Measurements from ENCODE around the gene MAPT.

Gene MAPT

DNA sequence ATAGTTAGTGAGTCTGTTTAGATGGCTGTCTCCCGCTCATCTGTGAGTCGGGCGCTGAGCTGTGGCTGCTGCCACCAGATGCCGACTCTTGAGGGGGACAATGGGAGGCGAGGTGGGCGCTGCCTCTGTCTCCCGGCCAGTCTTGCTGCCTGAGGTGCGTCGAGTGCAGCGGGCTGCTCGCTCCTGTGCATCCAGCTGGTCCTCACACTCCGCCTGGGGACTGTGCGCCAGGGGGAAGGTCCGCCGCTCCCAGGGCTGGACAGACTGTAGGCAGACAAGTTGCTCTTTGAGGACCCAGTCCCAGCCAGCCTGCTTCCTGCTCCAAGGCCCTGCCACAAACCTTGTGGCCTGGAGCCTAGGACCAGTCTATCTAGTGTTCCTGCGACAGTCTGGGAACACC, 137.1 kb downstream of the MAPT start:
- no peak for DNase-seq (ENCODE audit: low read depth)

GRCh38 chr17:46031920-46032319, 137.6 kb downstream of the MAPT start:
- DNase-seq (ENCODE audit: low read depth): no peak

GRCh38 chr17:46032909-46033308, 138.6 kb downstream of the MAPT start:
- DNase-seq (ENCODE audit: low read depth): no peak

DNA sequence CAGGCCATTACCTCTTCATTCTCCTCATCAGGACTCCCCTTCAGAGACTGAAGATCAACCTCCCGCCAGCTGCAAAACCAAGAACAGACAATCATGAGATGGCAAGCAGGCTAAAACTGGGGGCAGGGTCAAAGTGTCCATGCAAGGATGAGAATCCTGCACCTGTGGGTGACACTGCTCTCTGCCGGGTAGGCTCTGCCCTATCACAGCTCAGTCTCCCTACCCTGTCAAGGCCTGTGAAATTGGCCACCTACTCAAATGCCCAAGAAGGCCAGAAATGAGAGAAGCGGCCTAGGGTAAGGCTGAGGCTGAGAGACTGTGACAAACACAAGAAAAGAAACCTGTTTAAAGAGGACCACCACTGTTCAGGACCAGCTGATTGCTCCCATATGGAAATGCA, 139.0 kb downstream of the MAPT start:
- no peak for DNase-seq (ENCODE audit: low read depth)

GRCh38 chr17:46035112-46035818, 140.9 kb downstream of the MAPT start:
- no peak for DNase-seq (ENCODE audit: low read depth)

- DNase-seq (ENCODE audit: low read depth): no peak
Measured at GRCh38 chr17:46036491-46036890, 142.1 kb downstream of the MAPT start.

- DNase-seq (ENCODE audit: low read depth): no peak
Measured at GRCh38 chr17:46037722-46038255, 143.4 kb downstream of the MAPT start.

DNA sequence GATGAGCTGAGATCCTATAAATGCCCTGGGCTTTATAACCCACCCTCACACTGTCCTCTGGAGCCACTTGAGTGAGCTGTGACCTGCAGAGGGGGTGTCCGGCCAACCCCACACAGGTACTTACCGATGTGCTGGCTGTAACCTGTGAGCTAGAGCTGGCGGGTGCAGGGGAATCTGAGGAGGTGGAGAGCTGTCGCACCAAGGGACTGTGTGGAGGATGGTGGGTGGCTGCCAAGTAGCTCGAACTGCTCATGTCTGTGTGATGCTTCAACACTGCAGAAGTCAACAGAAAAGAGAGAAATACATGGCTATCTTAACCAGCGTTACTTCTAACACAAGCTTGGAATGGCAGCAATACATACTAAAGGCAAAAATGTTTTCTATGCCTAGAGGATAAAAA, 144.1 kb downstream of the MAPT start:
- DNase-seq (ENCODE audit: low read depth): no peak

DNA sequence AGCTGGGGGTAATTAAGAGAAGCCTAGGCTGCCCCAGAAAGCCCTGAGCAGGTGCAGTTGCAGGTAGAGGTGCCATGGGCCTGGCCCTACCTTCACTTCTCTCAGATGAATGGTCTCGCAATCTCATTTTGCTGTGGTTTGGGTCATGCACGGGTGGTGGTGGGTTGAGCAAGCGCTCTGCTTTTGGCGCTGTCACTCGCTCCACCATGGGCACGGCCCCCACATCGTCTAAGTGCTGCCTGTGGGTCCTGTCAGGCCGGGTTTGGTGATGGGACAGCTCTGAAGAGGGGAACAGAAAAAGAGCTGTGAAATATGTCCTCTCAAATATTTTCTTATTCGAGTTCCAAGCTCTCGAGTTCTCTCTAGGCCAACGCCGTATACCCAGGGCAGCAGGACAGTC, 144.6 kb downstream of the MAPT start:
- no peak for DNase-seq (ENCODE audit: low read depth)

- no peak for DNase-seq (ENCODE audit: low read depth)
Measured at GRCh38 chr17:46039592-46040186, 145.3 kb downstream of the MAPT start.

DNA sequence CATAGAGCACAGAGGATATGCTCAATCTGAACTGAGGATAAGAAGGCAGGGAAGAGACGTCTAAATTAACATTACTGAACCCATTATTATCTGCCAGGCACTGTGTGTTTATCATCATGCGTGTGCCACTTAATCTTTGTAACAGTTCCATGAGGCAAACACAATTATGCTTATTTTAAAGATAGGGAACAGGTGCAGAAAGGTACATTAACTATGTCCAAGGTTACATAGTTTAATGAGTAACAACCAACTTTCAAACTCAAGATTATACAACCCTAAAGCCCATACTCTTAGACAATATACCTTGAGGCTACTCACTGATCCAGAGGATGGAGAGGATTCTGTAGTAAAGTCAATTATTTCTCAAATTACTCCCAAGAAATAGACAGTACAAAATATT, 147.9 kb downstream of the MAPT start:
- DNase-seq (ENCODE audit: low read depth): no peak

GRCh38 chr17:46042925-46043324, 148.6 kb downstream of the MAPT start:
- no peak for DNase-seq (ENCODE audit: low read depth)

- DNase-seq (ENCODE audit: low read depth): no peak
Measured at GRCh38 chr17:46043606-46044005, 149.3 kb downstream of the MAPT start.

GRCh38 chr17:46044286-46044928, 150.1 kb downstream of the MAPT start:
- DNase-seq (ENCODE audit: low read depth): peak; percentile 92

DNA sequence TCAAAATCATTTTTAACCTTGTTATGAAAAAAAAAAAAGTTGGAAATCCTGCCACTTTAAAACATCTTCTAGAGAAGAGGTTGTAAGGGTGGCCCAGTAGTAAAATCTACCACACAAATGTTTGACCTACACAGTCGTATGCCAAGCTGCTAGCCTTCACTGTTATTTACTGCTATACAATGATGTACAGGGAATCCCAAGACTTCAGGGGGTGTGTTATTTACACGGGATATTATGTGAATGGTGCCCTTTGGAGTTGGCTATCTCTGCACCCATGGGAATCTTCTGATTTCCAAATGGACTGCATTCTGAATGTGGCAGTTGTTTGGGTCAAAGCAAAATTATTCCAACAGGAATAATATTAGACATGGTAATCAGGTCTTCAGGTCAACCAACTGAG, 150.6 kb downstream of the MAPT start:
- DNase-seq (ENCODE audit: low read depth): no peak

GRCh38 chr17:46045639-46046038, 151.3 kb downstream of the MAPT start:
- no peak for DNase-seq (ENCODE audit: low read depth)

DNA sequence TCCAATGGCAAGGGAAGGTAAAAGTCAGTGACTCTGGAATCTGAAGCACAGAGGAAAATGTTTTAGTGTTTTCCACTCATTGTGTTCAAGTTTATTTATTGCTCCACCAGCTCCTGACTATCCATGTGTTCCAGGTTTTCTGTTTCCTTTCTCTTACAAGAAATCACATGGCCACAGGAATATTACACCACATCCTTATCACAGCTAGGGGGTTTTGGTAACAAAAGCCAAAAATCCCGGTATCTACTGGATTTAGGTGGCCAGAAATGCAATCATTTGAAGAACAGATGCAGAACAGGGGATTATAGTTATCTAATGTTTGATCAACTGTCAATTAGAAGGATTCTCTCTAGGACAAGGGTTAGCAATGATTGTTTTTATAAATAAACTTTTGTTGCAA, 152.6 kb downstream of the MAPT start:
- peak; percentile 9 for DNase-seq (ENCODE audit: low read depth)

DNA sequence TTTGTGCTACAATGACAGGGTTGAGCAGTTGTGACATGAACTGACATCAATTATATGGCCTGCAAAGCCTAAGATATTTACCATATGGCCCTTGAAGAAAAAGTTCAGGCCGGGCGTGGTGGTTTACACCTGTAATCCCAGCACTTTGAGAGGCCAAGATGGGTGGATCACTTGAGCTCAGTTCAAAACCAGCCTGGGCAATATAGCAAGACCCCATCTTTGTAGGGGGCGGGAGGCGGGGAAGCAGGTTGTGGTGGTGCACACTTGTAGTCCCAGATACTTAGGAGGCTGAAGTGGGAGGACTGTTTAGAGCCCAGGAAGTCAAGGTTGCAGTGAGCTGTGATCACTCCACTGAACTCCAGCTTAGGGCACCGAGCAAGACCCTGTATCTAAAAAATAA, 153.0 kb downstream of the MAPT start:
- DNase-seq (ENCODE audit: low read depth): no peak

DNA sequence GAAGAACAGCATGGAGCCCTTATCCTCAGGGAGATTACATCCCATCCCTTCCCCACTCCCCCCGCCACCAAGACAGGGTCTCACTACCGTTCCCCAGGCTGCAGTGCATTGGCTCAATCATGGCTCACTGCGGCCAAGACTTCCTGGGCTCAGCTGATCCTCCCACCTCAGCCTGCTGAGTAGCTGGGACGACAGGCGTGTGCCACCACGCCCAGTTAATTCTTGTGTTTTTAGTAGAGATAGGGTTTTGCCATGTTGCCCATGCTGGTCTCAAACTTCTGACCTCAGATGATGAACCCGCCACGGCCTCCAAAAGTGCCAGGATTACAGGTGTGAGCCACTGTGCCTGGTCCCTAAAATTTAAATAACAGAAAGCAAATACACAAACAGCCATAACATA, 153.5 kb downstream of the MAPT start:
- DNase-seq (ENCODE audit: low read depth): no peak

GRCh38 chr17:46049656-46050055, 155.3 kb downstream of the MAPT start:
- no peak for DNase-seq (ENCODE audit: low read depth)

DNA sequence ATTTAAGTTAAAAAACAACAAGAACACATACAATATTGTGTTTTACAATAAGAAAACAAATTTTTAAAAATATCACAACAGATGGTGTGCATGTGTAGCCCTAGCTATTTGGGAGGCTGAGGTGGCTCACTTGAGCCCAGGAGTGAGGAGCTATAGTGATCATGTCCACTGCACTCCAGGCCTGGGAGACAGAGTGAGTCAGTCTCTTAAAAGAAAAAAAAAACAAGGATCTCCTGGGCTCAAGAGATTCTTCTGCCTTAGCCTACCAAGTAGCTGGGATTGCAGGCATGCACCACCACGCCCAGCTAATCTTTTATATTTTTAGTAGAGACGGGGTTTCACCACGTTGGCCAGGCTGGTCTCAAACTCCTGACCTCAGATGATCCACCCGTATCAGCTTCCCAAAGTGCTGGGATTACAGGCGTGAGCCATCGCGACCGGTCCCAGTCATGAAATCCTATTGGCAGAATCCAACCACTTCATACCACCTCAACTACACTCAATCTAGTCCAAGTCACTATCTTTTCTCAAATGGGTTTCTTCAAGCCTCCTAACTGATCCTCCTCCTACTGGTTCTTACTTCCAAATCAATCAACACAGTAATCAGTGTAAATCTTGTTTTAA, 159.7 kb downstream of the MAPT start:
- DNase-seq (ENCODE audit: low read depth): no peak

DNA sequence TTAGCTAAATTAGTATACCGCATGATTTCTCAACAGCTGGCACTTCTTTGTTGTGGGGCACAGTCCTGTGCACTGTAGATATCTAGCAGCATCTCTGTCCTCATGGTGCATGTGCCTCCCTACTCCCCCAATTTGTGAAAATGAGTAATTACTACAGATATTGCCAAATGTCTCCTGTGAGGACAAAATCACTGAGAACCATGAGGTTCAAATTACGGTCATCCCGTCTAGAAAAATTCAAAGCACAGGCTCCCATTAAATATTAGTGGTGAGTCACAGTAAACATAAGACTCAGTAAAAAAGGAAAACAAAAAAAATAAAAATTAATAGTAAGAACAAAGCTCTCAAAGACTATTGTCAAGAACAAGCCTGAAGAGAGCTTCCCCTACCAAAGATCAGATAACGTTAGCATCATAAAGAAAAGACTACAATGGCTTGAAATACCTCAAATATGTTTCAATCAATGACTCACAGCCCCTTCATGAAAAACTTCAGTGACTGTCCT, 162.5 kb downstream of the MAPT start:
- DNase-seq (ENCODE audit: low read depth): no peak

DNA sequence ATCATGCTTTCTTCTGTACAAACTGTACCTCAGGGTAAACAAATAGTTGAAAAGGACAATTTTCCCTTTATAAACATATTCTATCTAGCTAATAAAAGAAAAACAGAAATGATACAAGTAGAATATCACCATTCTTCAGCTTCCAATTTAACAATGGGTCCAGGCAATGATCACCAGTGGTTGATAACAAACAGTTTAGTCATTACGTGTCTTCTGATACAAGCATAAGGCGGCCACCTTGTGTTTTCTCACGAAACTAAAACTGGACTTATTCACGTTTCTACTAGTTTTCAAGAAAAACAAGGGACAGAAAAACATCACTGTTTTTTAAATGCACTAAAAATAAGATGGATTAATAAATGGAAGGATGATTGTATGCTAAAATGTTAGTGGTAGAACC, 163.0 kb downstream of the MAPT start:
- no peak for DNase-seq (ENCODE audit: low read depth)
